ENCODE data around the gene SOD2.
A peak's percentile ranks its signal among the peaks of the same experiment; 100 is the strongest.

DNA sequence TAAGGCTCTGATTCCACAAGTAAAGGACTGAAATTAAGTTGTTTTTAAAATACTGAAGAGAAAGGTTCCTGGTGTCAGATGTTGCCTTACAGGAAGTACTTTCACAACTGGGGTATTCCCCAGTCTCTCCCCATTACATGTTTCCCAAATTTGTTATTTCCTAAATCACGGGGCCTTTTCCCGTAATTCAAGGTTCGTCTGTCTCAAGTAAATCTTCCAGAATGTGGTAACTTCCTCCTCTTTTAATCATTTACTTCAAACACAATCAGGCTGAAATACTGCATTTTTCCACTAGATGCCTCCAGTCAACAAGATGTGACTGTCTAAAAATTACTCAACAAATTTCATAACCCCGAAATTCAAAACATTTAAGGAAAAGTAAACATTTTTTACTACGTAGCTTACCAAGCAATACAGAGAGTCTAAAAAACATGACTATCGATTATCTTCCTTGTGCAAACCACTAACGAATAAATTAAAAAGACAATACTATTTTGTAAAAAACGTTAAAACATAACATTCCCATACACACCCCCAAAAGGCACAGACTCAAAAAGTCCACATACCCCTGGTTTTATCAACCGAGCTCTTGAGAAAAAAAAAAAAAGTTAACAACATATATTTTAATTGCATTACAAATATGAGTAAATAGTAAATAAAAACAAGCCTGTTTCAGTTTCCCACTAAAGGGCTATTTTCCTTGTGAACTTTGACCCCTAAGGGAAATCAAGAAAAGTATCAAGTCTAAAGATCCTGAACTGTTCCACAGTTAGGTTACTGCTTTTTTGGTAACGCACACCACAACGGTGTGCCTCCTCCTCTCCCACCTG, 1.7 kb downstream of the SOD2 start:
- TF ChIP-seq, protein P1, sequence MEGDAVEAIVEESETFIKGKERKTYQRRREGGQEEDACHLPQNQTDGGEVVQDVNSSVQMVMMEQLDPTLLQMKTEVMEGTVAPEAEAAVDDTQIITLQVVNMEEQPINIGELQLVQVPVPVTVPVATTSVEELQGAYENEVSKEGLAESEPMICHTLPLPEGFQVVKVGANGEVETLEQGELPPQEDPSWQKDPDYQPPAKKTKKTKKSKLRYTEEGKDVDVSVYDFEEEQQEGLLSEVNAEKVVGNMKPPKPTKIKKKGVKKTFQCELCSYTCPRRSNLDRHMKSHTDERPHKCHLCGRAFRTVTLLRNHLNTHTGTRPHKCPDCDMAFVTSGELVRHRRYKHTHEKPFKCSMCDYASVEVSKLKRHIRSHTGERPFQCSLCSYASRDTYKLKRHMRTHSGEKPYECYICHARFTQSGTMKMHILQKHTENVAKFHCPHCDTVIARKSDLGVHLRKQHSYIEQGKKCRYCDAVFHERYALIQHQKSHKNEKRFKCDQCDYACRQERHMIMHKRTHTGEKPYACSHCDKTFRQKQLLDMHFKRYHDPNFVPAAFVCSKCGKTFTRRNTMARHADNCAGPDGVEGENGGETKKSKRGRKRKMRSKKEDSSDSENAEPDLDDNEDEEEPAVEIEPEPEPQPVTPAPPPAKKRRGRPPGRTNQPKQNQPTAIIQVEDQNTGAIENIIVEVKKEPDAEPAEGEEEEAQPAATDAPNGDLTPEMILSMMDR (IDR thresholded peaks at IDR 0.05): peak; percentile 85
- TF ChIP-seq EZH2 (IDR thresholded peaks at IDR 0.05; ENCODE audit: borderline replicate concordance, insufficient read depth, low read depth, low read length, poor library complexity, severe bottlenecking): no peak

All from B cell (primary cell).